OCI-LY7 (cell line): Measurements from ENCODE around the gene HMOX1. TPM values are rescaled to one million over a fixed set of nuclear protein-coding genes. Genes with fewer than 3 reads are reported as not detected.

Source experiments
- BruUV-seq: library from RNA; stranded (reverse); fragments of 400-500 nt; replicated peaks from 2 replicates; lab custom pipeline; 2021; lab: Mats Ljungman, UMichigan
- CTCF ChIA-PET: fragments of 300-600 bp; sonication (Branson Sonifier 250); formaldehyde crosslinking; loops from one replicate; lab custom pipeline; 2022; ENCODE audit warnings: antibody characterized with exemption; ENCODE audit not compliant: unreplicated experiment; lab: Charles Lee
- POLR2A ChIA-PET: fragments of 300-600 bp; sonication (Branson Sonifier 250); formaldehyde crosslinking; loops from one replicate; lab custom pipeline; 2022; ENCODE audit warnings: antibody characterized with exemption; lab: Charles Lee
- DNase-seq: peaks from one replicate; pipeline ENCODE4 v3.0.0-alpha.2; 2015; ENCODE audit warnings: low spot score
- H2AFZ ChIP-seq: fragments of 200-600 bp; sonication (generic), shearing (Covaris generic); 2 replicates; pipeline ENCODE4 v1.6.1; 2014; ENCODE audit warnings: mild to moderate bottlenecking, antibody characterized with exemption, low read length, moderate library complexity
- H3K27ac ChIP-seq: fragments of 200-600 bp; sonication (generic); 2 replicates; pipeline ENCODE4 v1.5.1; 2014; ENCODE audit warnings: mixed run types, low read depth, mild to moderate bottlenecking, moderate library complexity, low read length, inconsistent platforms; ENCODE audit not compliant: poor library complexity, severe bottlenecking
- H3K36me3 ChIP-seq: fragments of 200-600 bp; sonication (generic); 2 replicates; pipeline ENCODE4 v1.6.1; 2014; ENCODE audit warnings: mild to moderate bottlenecking, antibody characterized with exemption, low read length, moderate library complexity, mixed read lengths; ENCODE audit not compliant: insufficient read depth
- H3K4me1 ChIP-seq: fragments of 200-600 bp; sonication (generic); 2 replicates; pipeline ENCODE4 v1.5.1; 2014; ENCODE audit warnings: mild to moderate bottlenecking, low read length; ENCODE audit not compliant: insufficient read depth, poor library complexity, severe bottlenecking
- H3K4me2 ChIP-seq: fragments of 200-600 bp; sonication (generic); 2 replicates; pipeline ENCODE4 v1.6.1; 2014; ENCODE audit warnings: mild to moderate bottlenecking, low read length
- H3K4me3 ChIP-seq: fragments of 200-600 bp; sonication (generic); 2 replicates; pipeline ENCODE4 v1.5.1; 2014; ENCODE audit warnings: mild to moderate bottlenecking, low read depth, low read length; ENCODE audit not compliant: poor library complexity, severe bottlenecking
- H3K79me2 ChIP-seq: fragments of 200-600 bp; sonication (generic); 2 replicates; pipeline ENCODE4 v1.6.1; 2016; ENCODE audit warnings: low read depth, mild to moderate bottlenecking, low read length, moderate library complexity, mixed read lengths; ENCODE audit not compliant: insufficient read depth
- H3K9me2 ChIP-seq: fragments of 200-600 bp; sonication (generic); 2 replicates; pipeline ENCODE4 v1.6.1; 2016; ENCODE audit warnings: mild to moderate bottlenecking, low read length, mixed read lengths; ENCODE audit not compliant: insufficient read depth
- H3K9me3 ChIP-seq: fragments of 200-600 bp; sonication (generic); 2 replicates; pipeline ENCODE4 v1.6.1; 2014; ENCODE audit warnings: mild to moderate bottlenecking, mixed run types, low read length, mixed read lengths
- H4K20me1 ChIP-seq: fragments of 200-600 bp; sonication (generic); 2 replicates; pipeline ENCODE4 v1.6.1; 2014; ENCODE audit warnings: mild to moderate bottlenecking, antibody characterized with exemption, low read length, moderate library complexity, mixed read lengths; ENCODE audit not compliant: insufficient read depth
- EZH2phosphoT487 ChIP-seq: fragments of 200-600 bp; sonication (generic); IDR thresholded peaks from 2 replicates; pipeline ENCODE4 v1.6.1; 2018; ENCODE audit warnings: low read depth, borderline replicate concordance, mild to moderate bottlenecking, mixed run types, antibody characterized with exemption, low read length, moderate library complexity, mixed read lengths
- intact Hi-C: fragments of 100-400 bp; cut with micrococcal nuclease; formaldehyde crosslinking; loops from one replicate; pipeline ENCODE4 v1.10.0; 2022; ENCODE audit not compliant: unreplicated experiment
- total RNA-seq, 2 experiments: library from RNA; depleted of rRNA in 1 of 2; stranded (reverse); fragments of >200 nt in 1 of 2; shearing (Covaris generic) in 1 of 2; gene quantifications; 2 replicates each; pipeline ENCODE4 v1.2.3, GENCODE V29; 2014 to 2022
- TF ChIP-seq, protein P1 (sequence below): fragments of 200-600 bp; sonication (generic); conservative IDR thresholded peaks from 2 replicates; pipeline ENCODE4 v1.5.1; 2014; ENCODE audit warnings: mild to moderate bottlenecking, antibody characterized with exemption, low read length, moderate library complexity, mixed read lengths

Gene HMOX1
- total RNA-seq, 2 experiments from 2014 or later, result 2.2 to 13.9 TPM

GRCh38 chr22:35432228-35432905 is 51.5 kb downstream of the HMOX1 start:
- no peak overlapping the region for H3K27ac ChIP-seq
- H3K4me1 ChIP-seq, result no peaks in the 10 kb centered on the region
- H2AFZ ChIP-seq, result no peak overlapping the region
- no peak for DNase-seq
- no peaks in the 10 kb centered on the region for H3K9me2 ChIP-seq
- no peak overlapping the region for H3K4me2 ChIP-seq
- no peak overlapping the region for H3K4me3 ChIP-seq
- intact Hi-C loops, result no loop called here
- no peak for TF ChIP-seq EZH2phosphoT487
- TF ChIP-seq, protein P1, sequence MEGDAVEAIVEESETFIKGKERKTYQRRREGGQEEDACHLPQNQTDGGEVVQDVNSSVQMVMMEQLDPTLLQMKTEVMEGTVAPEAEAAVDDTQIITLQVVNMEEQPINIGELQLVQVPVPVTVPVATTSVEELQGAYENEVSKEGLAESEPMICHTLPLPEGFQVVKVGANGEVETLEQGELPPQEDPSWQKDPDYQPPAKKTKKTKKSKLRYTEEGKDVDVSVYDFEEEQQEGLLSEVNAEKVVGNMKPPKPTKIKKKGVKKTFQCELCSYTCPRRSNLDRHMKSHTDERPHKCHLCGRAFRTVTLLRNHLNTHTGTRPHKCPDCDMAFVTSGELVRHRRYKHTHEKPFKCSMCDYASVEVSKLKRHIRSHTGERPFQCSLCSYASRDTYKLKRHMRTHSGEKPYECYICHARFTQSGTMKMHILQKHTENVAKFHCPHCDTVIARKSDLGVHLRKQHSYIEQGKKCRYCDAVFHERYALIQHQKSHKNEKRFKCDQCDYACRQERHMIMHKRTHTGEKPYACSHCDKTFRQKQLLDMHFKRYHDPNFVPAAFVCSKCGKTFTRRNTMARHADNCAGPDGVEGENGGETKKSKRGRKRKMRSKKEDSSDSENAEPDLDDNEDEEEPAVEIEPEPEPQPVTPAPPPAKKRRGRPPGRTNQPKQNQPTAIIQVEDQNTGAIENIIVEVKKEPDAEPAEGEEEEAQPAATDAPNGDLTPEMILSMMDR, result no peak
- peaks cover 13% of the 10 kb centered on the region; the same call in 1 of the 2 replicates for H3K9me3 ChIP-seq
- H4K20me1 ChIP-seq, result no peaks in the 10 kb centered on the region
- peaks cover 95% of the 10 kb centered on the region for H3K36me3 ChIP-seq
- POLR2A ChIA-PET, result no interaction called here
- no TSS peak for BruUV-seq
- no peaks in the 10 kb centered on the region for H3K79me2 ChIP-seq
- CTCF ChIA-PET, result no interaction called here

DNA sequence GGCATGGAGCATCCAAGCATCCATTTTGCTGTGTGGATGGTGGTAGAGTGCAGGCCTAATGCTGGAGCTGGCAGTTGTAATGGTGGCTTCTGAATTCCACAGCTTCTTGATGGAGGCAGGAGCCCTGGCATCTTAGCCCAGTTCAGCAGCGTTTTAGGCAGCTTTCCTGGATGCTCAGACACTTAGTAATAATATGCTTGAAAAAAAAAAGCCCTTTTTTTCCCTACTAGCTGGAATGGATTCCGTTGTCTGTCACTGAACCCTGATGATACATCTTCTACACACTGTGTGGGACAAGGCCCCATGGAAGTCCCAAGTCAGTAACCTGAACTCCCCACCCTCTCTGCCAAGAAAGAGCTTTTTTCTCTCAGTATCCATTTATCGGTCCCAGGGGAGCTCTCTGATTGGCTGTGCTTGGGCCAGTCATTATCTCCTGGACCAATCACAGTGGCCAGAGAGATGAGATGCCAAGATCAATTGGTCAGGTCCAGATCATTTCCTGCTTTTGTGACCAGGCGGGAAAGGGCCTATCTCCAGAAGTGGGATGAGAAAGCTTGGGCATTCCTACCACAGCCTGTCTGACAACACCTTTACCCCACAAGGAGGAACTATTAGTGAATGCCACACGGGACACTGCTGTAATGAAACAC is 53.3 kb downstream of the HMOX1 start:
- peaks cover 92% of the 10 kb centered on the region for H3K36me3 ChIP-seq
- POLR2A ChIA-PET, result no interaction called here
- CTCF ChIA-PET, result no interaction called here
- H4K20me1 ChIP-seq, result no peaks in the 10 kb centered on the region
- BruUV-seq, result no TSS peak
- H2AFZ ChIP-seq, result no peak overlapping the region
- H3K9me2 ChIP-seq, result no peaks in the 10 kb centered on the region
- no peak overlapping the region for H3K27ac ChIP-seq
- H3K4me3 ChIP-seq, result no peak overlapping the region
- no peaks in the 10 kb centered on the region for H3K4me1 ChIP-seq
- no peaks in the 10 kb centered on the region for H3K79me2 ChIP-seq
- no peak overlapping the region for H3K4me2 ChIP-seq
- DNase-seq, result no peak
- no peak for TF ChIP-seq EZH2phosphoT487
- TF ChIP-seq, protein P1, result no peak
- peaks cover 13% of the 10 kb centered on the region; the same call in 1 of the 2 replicates for H3K9me3 ChIP-seq
- intact Hi-C loops, result no loop called here

DNA sequence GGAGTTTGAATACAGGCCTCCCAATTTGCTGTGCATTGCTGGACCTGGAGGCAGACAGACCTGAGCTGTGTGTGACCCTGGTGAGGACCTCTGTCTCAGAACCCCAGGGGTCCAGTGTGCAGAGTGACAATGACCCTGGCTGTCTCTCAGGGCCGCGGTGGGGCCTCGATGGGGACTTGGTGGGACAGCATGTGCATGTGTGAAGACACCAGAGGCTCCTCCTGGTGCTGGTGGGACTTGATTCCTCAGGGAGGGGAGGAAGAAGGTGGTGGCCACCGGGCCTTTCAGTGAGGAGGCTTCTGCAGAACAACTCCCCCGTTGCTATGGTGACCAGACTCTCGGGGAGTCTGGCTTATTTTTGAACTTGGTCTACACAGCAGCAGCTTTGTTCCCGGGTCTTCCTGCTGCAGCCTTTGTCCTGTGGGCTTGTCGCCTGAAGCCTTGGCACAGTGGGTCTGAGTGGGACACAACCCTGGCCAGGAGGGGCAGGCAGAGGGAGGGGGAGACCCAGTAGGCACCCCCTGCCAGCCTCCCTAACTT is 54.4 kb downstream of the HMOX1 start:
- no peak for TF ChIP-seq EZH2phosphoT487
- TF ChIP-seq, protein P1, result no peak
- peaks cover 90% of the 10 kb centered on the region for H3K36me3 ChIP-seq
- H3K4me2 ChIP-seq, result no peak overlapping the region
- no peaks in the 10 kb centered on the region for H3K9me2 ChIP-seq
- ChIA-PET POLR2A (no interaction called here), CTCF (no interaction called here)
- no peak overlapping the region for H3K4me3 ChIP-seq
- intact Hi-C loops, result no loop called here
- no peak for DNase-seq
- H4K20me1 ChIP-seq, result no peaks in the 10 kb centered on the region
- no TSS peak for BruUV-seq
- H3K9me3 ChIP-seq, result peaks cover 13% of the 10 kb centered on the region; the same call in 1 of the 2 replicates
- H3K4me1 ChIP-seq, result no peaks in the 10 kb centered on the region
- H3K79me2 ChIP-seq, result no peaks in the 10 kb centered on the region
- no peak overlapping the region for H3K27ac ChIP-seq
- H2AFZ ChIP-seq, result no peak overlapping the region
